ENCODE data around the gene MCTP1. TPM values are rescaled to one million over a fixed set of nuclear protein-coding genes. Genes with fewer than 3 reads are reported as not detected.
A peak's percentile ranks its signal among the peaks of the same experiment; 100 is the strongest.

Gene MCTP1
- total RNA-seq, 1 donor, result 5.8 TPM

DNA sequence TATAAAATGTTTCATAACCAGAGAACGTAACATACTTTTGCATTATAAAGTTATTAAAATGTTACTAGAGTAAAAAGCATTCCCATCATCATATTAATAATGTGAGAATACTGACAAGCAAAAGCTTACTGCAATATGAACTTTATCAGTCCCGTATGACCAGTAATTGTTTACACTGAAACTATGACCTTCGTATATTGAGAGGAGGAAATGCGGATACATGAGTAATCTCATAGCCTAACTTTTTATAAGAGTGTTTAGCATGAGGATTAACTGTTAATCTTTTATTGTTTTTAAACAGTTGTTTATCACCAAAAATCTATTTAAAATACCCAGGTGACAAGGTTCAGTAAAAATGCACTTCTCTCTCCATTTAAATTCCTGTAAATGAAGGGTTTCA, 394.0 kb downstream of the MCTP1 start:
- no peaks in the 10 kb centered on the region for H3K27me3 ChIP-seq (ENCODE audit: insufficient read depth, low read length)
- no peak overlapping the region for H2AFZ ChIP-seq (ENCODE audit: low read length)
- H3K9me3 ChIP-seq (ENCODE audit: low read depth, low read length), result no peaks in the 10 kb centered on the region
- TF ChIP-seq, protein P1, sequence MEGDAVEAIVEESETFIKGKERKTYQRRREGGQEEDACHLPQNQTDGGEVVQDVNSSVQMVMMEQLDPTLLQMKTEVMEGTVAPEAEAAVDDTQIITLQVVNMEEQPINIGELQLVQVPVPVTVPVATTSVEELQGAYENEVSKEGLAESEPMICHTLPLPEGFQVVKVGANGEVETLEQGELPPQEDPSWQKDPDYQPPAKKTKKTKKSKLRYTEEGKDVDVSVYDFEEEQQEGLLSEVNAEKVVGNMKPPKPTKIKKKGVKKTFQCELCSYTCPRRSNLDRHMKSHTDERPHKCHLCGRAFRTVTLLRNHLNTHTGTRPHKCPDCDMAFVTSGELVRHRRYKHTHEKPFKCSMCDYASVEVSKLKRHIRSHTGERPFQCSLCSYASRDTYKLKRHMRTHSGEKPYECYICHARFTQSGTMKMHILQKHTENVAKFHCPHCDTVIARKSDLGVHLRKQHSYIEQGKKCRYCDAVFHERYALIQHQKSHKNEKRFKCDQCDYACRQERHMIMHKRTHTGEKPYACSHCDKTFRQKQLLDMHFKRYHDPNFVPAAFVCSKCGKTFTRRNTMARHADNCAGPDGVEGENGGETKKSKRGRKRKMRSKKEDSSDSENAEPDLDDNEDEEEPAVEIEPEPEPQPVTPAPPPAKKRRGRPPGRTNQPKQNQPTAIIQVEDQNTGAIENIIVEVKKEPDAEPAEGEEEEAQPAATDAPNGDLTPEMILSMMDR (IDR thresholded peaks at IDR 0.05; ENCODE audit: extremely low read depth, low read depth, low read length), result no peak
- H4K20me1 ChIP-seq (ENCODE audit: insufficient read depth, low read length), result no peaks in the 10 kb centered on the region
- H3K36me3 ChIP-seq (ENCODE audit: insufficient read depth, low read length), result no peaks in the 10 kb centered on the region
- H3K4me1 ChIP-seq (ENCODE audit: insufficient read depth, low read length), result no peaks in the 10 kb centered on the region
- H3K4me2 ChIP-seq (ENCODE audit: insufficient read depth, low read length), result no peak overlapping the region
- H3K4me3 ChIP-seq (ENCODE audit: insufficient read depth, low read length), result no peak overlapping the region
- no peak overlapping the region for H3K27ac ChIP-seq (ENCODE audit: low read depth, low read length)
- no peaks in the 10 kb centered on the region for H3K79me2 ChIP-seq (ENCODE audit: insufficient read depth, low read length)
- no peak for DNase-seq (ENCODE audit: insufficient read length, low spot score, missing footprints)

DNA sequence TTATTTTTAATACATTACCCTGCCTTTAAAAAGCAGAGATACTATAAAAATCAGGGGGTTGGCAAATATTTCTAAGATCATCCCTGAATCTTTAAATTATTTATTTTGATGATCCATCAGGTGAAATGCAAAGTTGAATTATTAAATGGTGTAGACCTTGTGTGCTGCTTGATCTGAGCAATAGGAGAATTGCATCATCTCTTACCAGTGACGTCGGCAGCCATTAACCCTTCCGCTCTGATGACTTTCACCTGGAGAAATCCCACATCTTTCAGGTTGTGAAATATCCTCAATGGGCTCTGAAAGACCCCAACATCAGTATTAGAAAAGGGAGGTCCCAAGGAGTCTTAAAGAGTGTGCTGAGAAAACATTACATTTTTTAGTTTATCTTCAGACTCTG, 396.2 kb downstream of the MCTP1 start:
- no peak overlapping the region for H3K4me3 ChIP-seq (ENCODE audit: insufficient read depth, low read length)
- H3K27ac ChIP-seq (ENCODE audit: low read depth, low read length), result no peak overlapping the region
- no peaks in the 10 kb centered on the region for H3K27me3 ChIP-seq (ENCODE audit: insufficient read depth, low read length)
- H4K20me1 ChIP-seq (ENCODE audit: insufficient read depth, low read length), result no peaks in the 10 kb centered on the region
- no peaks in the 10 kb centered on the region for H3K36me3 ChIP-seq (ENCODE audit: insufficient read depth, low read length)
- H3K79me2 ChIP-seq (ENCODE audit: insufficient read depth, low read length), result no peaks in the 10 kb centered on the region
- DNase-seq (ENCODE audit: insufficient read length, low spot score, missing footprints), result no peak
- H2AFZ ChIP-seq (ENCODE audit: low read length), result no peak overlapping the region
- no peaks in the 10 kb centered on the region for H3K4me1 ChIP-seq (ENCODE audit: insufficient read depth, low read length)
- TF ChIP-seq, protein P1 (IDR thresholded peaks at IDR 0.05; ENCODE audit: extremely low read depth, low read depth, low read length), result no peak
- H3K9me3 ChIP-seq (ENCODE audit: low read depth, low read length), result no peaks in the 10 kb centered on the region
- no peak overlapping the region for H3K4me2 ChIP-seq (ENCODE audit: insufficient read depth, low read length)

GRCh38 chr5:94885931-94886330, 399.0 kb downstream of the MCTP1 start:
- no peak overlapping the region for H2AFZ ChIP-seq (ENCODE audit: low read length)
- H3K79me2 ChIP-seq (ENCODE audit: insufficient read depth, low read length), result no peaks in the 10 kb centered on the region
- no peak overlapping the region for H3K4me2 ChIP-seq (ENCODE audit: insufficient read depth, low read length)
- no peak overlapping the region for H3K27ac ChIP-seq (ENCODE audit: low read depth, low read length)
- H3K4me1 ChIP-seq (ENCODE audit: insufficient read depth, low read length), result no peaks in the 10 kb centered on the region
- H3K27me3 ChIP-seq (ENCODE audit: insufficient read depth, low read length), result no peaks in the 10 kb centered on the region
- no peak for DNase-seq (ENCODE audit: insufficient read length, low spot score, missing footprints)
- H3K4me3 ChIP-seq (ENCODE audit: insufficient read depth, low read length), result no peak overlapping the region
- H4K20me1 ChIP-seq (ENCODE audit: insufficient read depth, low read length), result no peaks in the 10 kb centered on the region
- no peaks in the 10 kb centered on the region for H3K9me3 ChIP-seq (ENCODE audit: low read depth, low read length)
- TF ChIP-seq, protein P1 (IDR thresholded peaks at IDR 0.05; ENCODE audit: extremely low read depth, low read depth, low read length), result no peak
- H3K36me3 ChIP-seq (ENCODE audit: insufficient read depth, low read length), result no peaks in the 10 kb centered on the region

DNA sequence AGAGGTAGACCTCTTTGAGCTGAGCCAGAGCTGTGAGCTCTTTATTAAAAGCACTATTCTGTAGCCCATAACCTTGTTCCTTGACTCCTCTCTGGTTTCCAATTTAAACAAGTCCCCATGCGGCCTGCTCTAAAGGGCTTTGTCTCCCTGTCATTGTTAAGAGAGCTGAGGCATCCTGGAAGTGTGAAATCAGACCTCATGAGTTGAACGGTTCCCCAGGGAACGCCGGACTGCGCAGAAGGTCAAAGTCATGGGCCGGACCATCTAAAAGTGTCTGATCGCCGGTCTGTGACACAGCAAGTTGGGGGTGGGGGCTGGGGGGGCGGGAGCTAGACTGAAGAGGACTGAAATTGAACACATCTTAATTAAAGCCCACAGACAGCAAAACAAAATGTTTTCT, 400.6 kb downstream of the MCTP1 start:
- no peak for DNase-seq (ENCODE audit: insufficient read length, low spot score, missing footprints)
- Histone ChIP-seq H3K4me3 (ENCODE audit: insufficient read depth, low read length) (no peak overlapping the region), H3K4me1 (ENCODE audit: insufficient read depth, low read length) (no peaks in the 10 kb centered on the region), H3K79me2 (ENCODE audit: insufficient read depth, low read length) (no peaks in the 10 kb centered on the region), H3K36me3 (ENCODE audit: insufficient read depth, low read length) (no peaks in the 10 kb centered on the region), H3K9me3 (ENCODE audit: low read depth, low read length) (no peaks in the 10 kb centered on the region), H4K20me1 (ENCODE audit: insufficient read depth, low read length) (no peaks in the 10 kb centered on the region), H3K27ac (ENCODE audit: low read depth, low read length) (no peak overlapping the region), H3K4me2 (ENCODE audit: insufficient read depth, low read length) (no peak overlapping the region), H3K27me3 (ENCODE audit: insufficient read depth, low read length) (no peaks in the 10 kb centered on the region), H2AFZ (ENCODE audit: low read length) (peak overlapping the region; percentile 33)
- TF ChIP-seq, protein P1 (IDR thresholded peaks at IDR 0.05; ENCODE audit: extremely low read depth, low read depth, low read length), result no peak

All from osteoblast (primary cell).